GM23338 (cell line): Measurements from ENCODE around the gene TM4SF5. TPM values are rescaled to one million over a fixed set of nuclear protein-coding genes. Genes with fewer than 3 reads are reported as not detected.

ENCODE experiments used
- ATAC-seq: fragments of 200-7000 bp; cut with Tn5 transposase; 3 replicates; pipeline ENCODE4 v1.9.1; 2020
- DNase-seq: peaks from one replicate; pipeline ENCODE4 v3.0.0-alpha.2; 2015; ENCODE audit warnings: low spot score
- H2AFZ ChIP-seq: fragments of 200-600 bp; sonication (generic); 2 replicates; pipeline ENCODE4 v1.8.0; 2016; ENCODE audit warnings: antibody characterized with exemption, mild to moderate bottlenecking, moderate library complexity
- H3F3A ChIP-seq: fragments of 200-600 bp; sonication (generic); replicated peaks from 2 replicates; pipeline ENCODE4 v1.8.0; 2017; ENCODE audit warnings: antibody characterized with exemption, mixed run types, low read depth
- H3K27ac ChIP-seq: fragments of 200-600 bp; sonication (generic); 2 replicates; pipeline ENCODE4 v1.6.1; 2016; ENCODE audit warnings: low read depth
- H3K27me3 ChIP-seq: fragments of 200-600 bp; sonication (generic); 2 replicates; pipeline ENCODE4 v1.8.0; 2016; ENCODE audit warnings: mild to moderate bottlenecking, mixed run types, moderate library complexity; ENCODE audit not compliant: insufficient read depth
- H3K36me3 ChIP-seq: fragments of 200-600 bp; sonication (generic); 2 replicates; pipeline ENCODE4 v1.8.0; 2016; ENCODE audit warnings: mild to moderate bottlenecking; ENCODE audit not compliant: insufficient read depth
- H3K4me1 ChIP-seq: fragments of 200-600 bp; sonication (generic); 2 replicates; pipeline ENCODE4 v1.8.0; 2016; ENCODE audit warnings: mild to moderate bottlenecking, moderate library complexity; ENCODE audit not compliant: insufficient read depth
- H3K4me2 ChIP-seq: fragments of 200-600 bp; sonication (generic); 2 replicates; pipeline ENCODE4 v1.7.1; 2017; ENCODE audit warnings: mixed run types
- H3K4me3 ChIP-seq: fragments of 200-600 bp; sonication (generic); 2 replicates; pipeline ENCODE4 v1.6.1; 2016; ENCODE audit warnings: mixed run types
- H3K79me2 ChIP-seq: fragments of 200-600 bp; sonication (generic); replicated peaks from 2 replicates; pipeline ENCODE4 v1.8.0; 2017; ENCODE audit warnings: mild to moderate bottlenecking; ENCODE audit not compliant: insufficient read depth
- H3K9me2 ChIP-seq: fragments of 200-600 bp; sonication (generic); 2 replicates; pipeline ENCODE4 v1.8.0; 2017; ENCODE audit not compliant: insufficient read depth
- H4K20me1 ChIP-seq: fragments of 200-600 bp; sonication (generic); replicated peaks from 2 replicates; pipeline ENCODE4 v1.8.0; 2017; ENCODE audit warnings: mild to moderate bottlenecking; ENCODE audit not compliant: insufficient read depth
- H3K27ac Mint-ChIP-seq: 2 replicates; pipeline ENCODE4 v1.8.0; 2020; ENCODE audit warnings: inconsistent platforms, mild to moderate bottlenecking, moderate library complexity, mixed read lengths
- H3K27me3 Mint-ChIP-seq: 3 replicates; pipeline ENCODE4 v1.8.0; 2022; ENCODE audit warnings: low read depth, mild to moderate bottlenecking, moderate library complexity, mixed read lengths, inconsistent platforms; ENCODE audit not compliant: insufficient read depth, poor library complexity
- H3K36me3 Mint-ChIP-seq: 3 replicates; pipeline ENCODE4 v1.8.0; 2021; ENCODE audit warnings: low read depth, mild to moderate bottlenecking, inconsistent platforms, moderate library complexity, mixed read lengths
- H3K4me1 Mint-ChIP-seq: 3 replicates; pipeline ENCODE4 v1.8.0; 2020; ENCODE audit warnings: mild to moderate bottlenecking, inconsistent platforms, mixed read lengths
- H3K4me3 Mint-ChIP-seq: 3 replicates; pipeline ENCODE4 v1.8.0; 2021; ENCODE audit warnings: moderate library complexity, mild to moderate bottlenecking, inconsistent platforms, mixed read lengths
- H3K9me3 Mint-ChIP-seq: 3 replicates; pipeline ENCODE4 v1.8.0; 2020; ENCODE audit warnings: moderate library complexity, mild to moderate bottlenecking, inconsistent platforms, mixed read lengths
- CREB1 ChIP-seq: fragments of 250-450 bp; sonication (Bioruptor Pico); IDR thresholded peaks from 2 replicates; pipeline ENCODE4 v1.5.0; 2020; ENCODE audit warnings: low read depth, mild to moderate bottlenecking, moderate library complexity
- CTCF ChIP-seq, 2 experiments: fragments of 200-600 bp in 1 of 2; sonication (generic) in 1 of 2; conservative IDR thresholded peaks; 2 replicates each; pipeline versions ENCODE4 v1.5.1 to v1.6.1; 2016 to 2017; ENCODE audit warnings: antibody characterized with exemption in 2 of 2, low read depth in 2 of 2, mild to moderate bottlenecking in 2 of 2, moderate library complexity in 1 of 2
- ETS1 ChIP-seq: IDR thresholded peaks from 2 replicates; pipeline ENCODE4 v1.6.1; 2016; ENCODE audit warnings: antibody characterized with exemption
- EZH2 ChIP-seq: fragments of 200-600 bp; sonication (generic); IDR thresholded peaks from one replicate; pipeline ENCODE4 v1.8.0; 2017; ENCODE audit warnings: antibody characterized with exemption, mild to moderate bottlenecking, low read depth; ENCODE audit not compliant: unreplicated experiment
- EZH2phosphoT487 ChIP-seq: fragments of 200-600 bp; sonication (generic); IDR thresholded peaks from one replicate; pipeline ENCODE4 v1.8.1; 2018; ENCODE audit warnings: antibody characterized with exemption; ENCODE audit not compliant: unreplicated experiment
- JUNB ChIP-seq: IDR thresholded peaks from one replicate; pipeline ENCODE4 v1.6.1; 2016; ENCODE audit warnings: antibody characterized with exemption; ENCODE audit not compliant: unreplicated experiment
- NANOG ChIP-seq: IDR thresholded peaks from 2 replicates; pipeline ENCODE4 v1.6.1; 2016; ENCODE audit warnings: antibody characterized with exemption, borderline replicate concordance
- POLR2AphosphoS5 ChIP-seq: IDR thresholded peaks from 2 replicates; pipeline ENCODE4 v1.6.1; 2016; ENCODE audit warnings: antibody characterized with exemption, low read depth
- STAT1 ChIP-seq: IDR thresholded peaks from one replicate; pipeline ENCODE4 v1.6.1; 2016; ENCODE audit warnings: antibody characterized with exemption; ENCODE audit not compliant: unreplicated experiment
- ZNF114 ChIP-seq: fragments of 250-450 bp; sonication (Bioruptor Pico); IDR thresholded peaks from 2 replicates; pipeline ENCODE4 v1.5.0; 2020; ENCODE audit warnings: mild to moderate bottlenecking, moderate library complexity
- ZNF331 ChIP-seq: fragments of 250-450 bp; sonication (Bioruptor Pico); IDR thresholded peaks from 2 replicates; pipeline ENCODE4 v1.5.0; 2020; ENCODE audit warnings: low read depth, mild to moderate bottlenecking, moderate library complexity
- ZNF462 ChIP-seq: fragments of 250-450 bp; sonication (Bioruptor Pico); IDR thresholded peaks from 2 replicates; pipeline ENCODE4 v1.5.0; 2020; ENCODE audit warnings: mild to moderate bottlenecking, moderate library complexity
- polyA plus RNA-seq: library from polyadenylated mRNA; unstranded; fragments of >200 nt; fragmentation: Nextera tagmentation; extraction: Ambion mirVana; gene quantifications from 2 replicates; pipeline ENCODE4 v1.2.1, GENCODE V29; 2016
- total RNA-seq: library from RNA; depleted of rRNA; stranded (reverse); fragments of >200 nt; shearing (Covaris generic); gene quantifications from 2 replicates; pipeline ENCODE4 v1.2.3, GENCODE V29; 2014
- TF ChIP-seq, protein P1 (sequence below): IDR thresholded peaks from one replicate; pipeline ENCODE4 v1.6.1; 2018; ENCODE audit warnings: antibody characterized with exemption; ENCODE audit not compliant: unreplicated experiment

TM4SF5 gene
- total and polyA plus RNA-seq, 2 experiments from 2014 or later: not detected

DNA sequence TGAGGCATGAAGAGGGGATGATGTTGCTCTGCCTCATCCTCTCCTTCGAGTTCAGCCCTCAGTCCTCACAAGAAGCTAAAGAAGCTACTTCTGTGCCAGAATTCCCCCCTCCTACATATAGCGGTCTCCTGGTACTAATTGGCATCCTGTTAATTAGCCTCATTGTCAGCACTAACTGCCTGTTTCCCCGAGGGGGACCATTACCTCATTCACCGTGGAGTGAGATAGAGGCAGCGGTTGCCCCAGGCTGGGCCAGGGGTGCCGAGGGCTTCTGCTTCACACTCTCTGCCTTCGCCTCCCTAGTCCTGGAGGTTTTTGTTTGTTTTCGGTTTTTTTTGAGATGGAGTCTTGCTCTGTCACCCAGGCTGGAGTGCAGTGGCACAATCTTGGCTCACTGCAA lies 55.7 kb downstream of the TM4SF5 start:
- no peak overlapping the region for H3K4me3 Mint-ChIP-seq
- H3K27ac ChIP-seq: no peak overlapping the region
- peaks cover 3% of the 10 kb centered on the region; the same call in 2 of the 3 replicates for H3K36me3 Mint-ChIP-seq
- ATAC-seq (peak; percentile 61), DNase-seq (no peak)
- no peak for TF ChIP-seq ZNF114 (CRISPR knock-in tag)
- TF ChIP-seq NANOG: no peak
- TF ChIP-seq CTCF (conservative IDR thresholded peaks at IDR 0.05; ENCODE audit: low read depth in 2 of 2): no peak
- TF ChIP-seq EZH2phosphoT487: no peak
- TF ChIP-seq JUNB: no peak
- no peak for TF ChIP-seq POLR2AphosphoS5
- no peak for TF ChIP-seq ZNF331
- TF ChIP-seq ZNF462 (CRISPR knock-in tag): no peak
- TF ChIP-seq, protein P1, sequence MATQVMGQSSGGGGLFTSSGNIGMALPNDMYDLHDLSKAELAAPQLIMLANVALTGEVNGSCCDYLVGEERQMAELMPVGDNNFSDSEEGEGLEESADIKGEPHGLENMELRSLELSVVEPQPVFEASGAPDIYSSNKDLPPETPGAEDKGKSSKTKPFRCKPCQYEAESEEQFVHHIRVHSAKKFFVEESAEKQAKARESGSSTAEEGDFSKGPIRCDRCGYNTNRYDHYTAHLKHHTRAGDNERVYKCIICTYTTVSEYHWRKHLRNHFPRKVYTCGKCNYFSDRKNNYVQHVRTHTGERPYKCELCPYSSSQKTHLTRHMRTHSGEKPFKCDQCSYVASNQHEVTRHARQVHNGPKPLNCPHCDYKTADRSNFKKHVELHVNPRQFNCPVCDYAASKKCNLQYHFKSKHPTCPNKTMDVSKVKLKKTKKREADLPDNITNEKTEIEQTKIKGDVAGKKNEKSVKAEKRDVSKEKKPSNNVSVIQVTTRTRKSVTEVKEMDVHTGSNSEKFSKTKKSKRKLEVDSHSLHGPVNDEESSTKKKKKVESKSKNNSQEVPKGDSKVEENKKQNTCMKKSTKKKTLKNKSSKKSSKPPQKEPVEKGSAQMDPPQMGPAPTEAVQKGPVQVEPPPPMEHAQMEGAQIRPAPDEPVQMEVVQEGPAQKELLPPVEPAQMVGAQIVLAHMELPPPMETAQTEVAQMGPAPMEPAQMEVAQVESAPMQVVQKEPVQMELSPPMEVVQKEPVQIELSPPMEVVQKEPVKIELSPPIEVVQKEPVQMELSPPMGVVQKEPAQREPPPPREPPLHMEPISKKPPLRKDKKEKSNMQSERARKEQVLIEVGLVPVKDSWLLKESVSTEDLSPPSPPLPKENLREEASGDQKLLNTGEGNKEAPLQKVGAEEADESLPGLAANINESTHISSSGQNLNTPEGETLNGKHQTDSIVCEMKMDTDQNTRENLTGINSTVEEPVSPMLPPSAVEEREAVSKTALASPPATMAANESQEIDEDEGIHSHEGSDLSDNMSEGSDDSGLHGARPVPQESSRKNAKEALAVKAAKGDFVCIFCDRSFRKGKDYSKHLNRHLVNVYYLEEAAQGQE: no peak
- TF ChIP-seq STAT1: no peak
- no peak for TF ChIP-seq CREB1
- no peak for TF ChIP-seq EZH2
- no peak for TF ChIP-seq ETS1
- no peak overlapping the region for H2AFZ ChIP-seq
- H3F3A ChIP-seq: no peaks in the 10 kb centered on the region
- no peaks in the 10 kb centered on the region for H3K9me2 ChIP-seq
- no peak overlapping the region for H3K4me2 ChIP-seq
- H3K27ac Mint-ChIP-seq: no peak overlapping the region
- no peak overlapping the region for H3K4me3 ChIP-seq
- no peaks in the 10 kb centered on the region for H3K9me3 Mint-ChIP-seq
- H3K27me3 ChIP-seq: no peaks in the 10 kb centered on the region
- H3K4me1 ChIP-seq: no peaks in the 10 kb centered on the region
- peaks cover 4% of the 10 kb centered on the region for H3K27me3 Mint-ChIP-seq
- H4K20me1 ChIP-seq: no peaks in the 10 kb centered on the region
- H3K79me2 ChIP-seq: no peaks in the 10 kb centered on the region
- H3K36me3 ChIP-seq: no peaks in the 10 kb centered on the region
- H3K4me1 Mint-ChIP-seq: no peaks in the 10 kb centered on the region
